Measurements from ENCODE around the gene B4GALT1. TPM values are rescaled to one million over a fixed set of nuclear protein-coding genes. Genes with fewer than 3 reads are reported as not detected.

Gene B4GALT1
- total and polyA plus RNA-seq, 2 donors from 2014 or later = 33.0 to 163 TPM

GRCh38 chr9:33130961-33131789 is 36.0 kb downstream of the B4GALT1 start:
- Histone ChIP-seq H3K9ac (ENCODE audit: low read length in 3 of 3) (peak overlapping the region in 1 of 3 donors; percentile 43), H3K36me3 (ENCODE audit: control insufficient read depth in 2 of 3, insufficient read depth in 3 of 3, low read length in 3 of 3) (peaks cover 0 to 40% (median 31%) of the 10 kb centered on the region in 3 donors), H3K27me3 (ENCODE audit: control insufficient read depth, insufficient read depth, low read length) (no peaks in the 10 kb centered on the region), H3K9me3 (ENCODE audit: control insufficient read depth in 2 of 3, insufficient read depth in 1 of 3, low read length in 3 of 3) (no peaks in the 10 kb centered on the region), H3K4me3 (ENCODE audit: low read length in 3 of 3) (no peak overlapping the region), H3K27ac (ENCODE audit: low read depth in 2 of 2, low read length in 2 of 2) (peak overlapping the region in 1 of 2 donors; percentile 63), H3K4me1 (ENCODE audit: control insufficient read depth in 2 of 3, insufficient read depth in 2 of 3, low read depth in 1 of 3, low read length in 3 of 3) (peaks cover 0 to 68% (median 56%) of the 10 kb centered on the region in 3 donors)
- DNase-seq (peak in 1 of 5 donors; percentile 41), FAIRE-seq (no peak)
- TF ChIP-seq CTCF (IDR thresholded peaks at IDR 0.05; ENCODE audit: borderline replicate concordance, extremely low read depth, insufficient read depth) = no peak
- intact Hi-C loops (cut with DNase I) = no loop called here

GRCh38 chr9:33129886-33130881 is 37.0 kb downstream of the B4GALT1 start:
- H3K9ac ChIP-seq (ENCODE audit: low read length in 3 of 3) = peak overlapping the region in 1 of 3 donors; percentile 43

More at GRCh38 chr9:33129886-33130881, 37.0 kb downstream of the B4GALT1 start:
- DNase-seq = no peak
- TF ChIP-seq CTCF (IDR thresholded peaks at IDR 0.05; ENCODE audit: borderline replicate concordance, extremely low read depth, insufficient read depth) = no peak
- FAIRE-seq = no peak
- Histone ChIP-seq H3K27me3 (ENCODE audit: control insufficient read depth, insufficient read depth, low read length) (no peaks in the 10 kb centered on the region), H3K9me3 (ENCODE audit: control insufficient read depth in 2 of 3, insufficient read depth in 1 of 3, low read length in 3 of 3) (no peaks in the 10 kb centered on the region), H3K4me3 (ENCODE audit: low read length in 3 of 3) (no peak overlapping the region), H3K27ac (ENCODE audit: low read depth in 2 of 2, low read length in 2 of 2) (peak overlapping the region; percentile 29 to 63), H3K4me1 (ENCODE audit: control insufficient read depth in 2 of 3, insufficient read depth in 2 of 3, low read depth in 1 of 3, low read length in 3 of 3) (peaks cover 0 to 63% (median 51%) of the 10 kb centered on the region in 3 donors), H3K36me3 (ENCODE audit: control insufficient read depth in 2 of 3, insufficient read depth in 3 of 3, low read length in 3 of 3) (peaks cover 0 to 43% (median 31%) of the 10 kb centered on the region in 3 donors)
- intact Hi-C loops (cut with DNase I) = no loop called here
